ENCODE results near the gene DGKB.

DGKB gene

DNA sequence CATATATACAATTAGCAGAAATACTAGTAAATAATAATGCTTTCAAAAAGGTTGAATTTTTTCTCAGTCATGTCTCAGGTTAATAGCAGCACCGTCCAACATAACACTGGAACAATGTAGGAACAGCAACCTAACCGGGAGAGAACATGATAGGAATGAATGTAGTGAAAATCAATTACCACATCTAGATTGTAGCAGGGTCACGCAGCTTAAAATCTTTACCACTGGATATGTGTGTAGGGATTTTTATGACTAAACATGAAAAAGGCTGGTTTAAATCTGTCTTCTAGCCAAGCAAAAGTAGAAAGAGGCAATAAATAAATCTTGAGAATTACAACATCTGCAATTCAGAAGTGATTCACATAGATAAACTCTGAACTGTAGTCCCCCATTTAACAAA is 326.0 kb downstream of the DGKB start:
- no peak overlapping the region for H3K4me3 ChIP-seq (replicated peaks; ENCODE audit: insufficient read depth, low read length)
- TF ChIP-seq POLR2AphosphoS5 (IDR thresholded peaks at IDR 0.05; ENCODE audit: low read depth) = no peak
- H3K27me3 ChIP-seq (ENCODE audit: insufficient read depth, poor library complexity, severe bottlenecking) = no peaks in the 10 kb centered on the region
- DNase-seq (ENCODE audit: low read depth in 1 of 2, low spot score in 1 of 2) = no peak
- no peak overlapping the region for H3K27ac ChIP-seq (replicated peaks)

DNA sequence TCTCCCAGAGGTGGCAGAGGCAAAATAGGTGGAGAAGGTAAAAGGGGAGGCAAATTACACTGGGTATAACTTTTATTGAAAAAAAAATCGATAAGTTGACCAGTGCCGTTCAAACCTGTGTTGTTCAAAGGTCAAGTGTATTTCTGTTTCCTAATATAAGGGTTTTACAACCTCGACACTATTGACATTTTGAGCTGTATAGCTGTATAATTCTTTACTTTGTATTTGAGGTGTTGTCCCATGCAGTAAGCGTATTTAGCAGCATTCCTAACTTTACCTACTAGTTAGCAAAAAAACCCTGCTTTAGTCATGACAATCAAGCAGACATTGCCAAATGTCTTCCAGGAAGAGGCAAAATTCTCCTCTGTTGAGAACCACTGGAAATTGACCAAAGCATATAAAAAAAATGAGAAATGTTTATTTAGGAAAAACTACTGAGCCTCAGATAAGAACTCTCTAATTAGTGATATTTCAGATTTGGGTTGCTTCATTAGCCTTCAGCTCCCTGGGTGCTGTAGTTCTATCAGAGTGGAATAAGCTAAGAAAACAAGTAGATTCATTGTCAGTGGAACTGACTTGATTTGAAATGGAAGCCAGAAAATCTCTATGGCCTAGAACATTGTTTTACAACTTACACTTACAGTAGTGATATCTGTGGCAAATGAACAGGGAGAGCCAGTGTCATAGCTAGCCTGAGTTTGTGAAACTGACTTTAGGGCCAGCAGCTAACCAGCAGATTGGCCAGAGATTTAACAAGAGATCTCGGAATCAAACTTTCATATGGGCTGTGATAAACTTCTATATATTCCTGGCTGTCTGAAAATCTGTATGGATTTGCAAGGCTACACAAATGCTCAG is 331.6 kb downstream of the DGKB start:
- no peak overlapping the region for H3K27ac ChIP-seq (replicated peaks)
- DNase-seq (ENCODE audit: low read depth in 1 of 2, low spot score in 1 of 2) = no peak
- no peaks in the 10 kb centered on the region for H3K27me3 ChIP-seq (ENCODE audit: insufficient read depth, poor library complexity, severe bottlenecking)
- H3K4me3 ChIP-seq (replicated peaks; ENCODE audit: insufficient read depth, low read length) = no peak overlapping the region
- TF ChIP-seq REST (IDR thresholded peaks at IDR 0.05; ENCODE audit: insufficient replicate concordance, low read depth) (no peak), SPI1 (IDR thresholded peaks at IDR 0.05; ENCODE audit: borderline replicate concordance, low read depth) (no peak), GABPA (IDR thresholded peaks at IDR 0.05; ENCODE audit: low read depth) (no peak), CTCF (IDR thresholded peaks at IDR 0.05; ENCODE audit: insufficient read depth, low read length) (no peak), POLR2AphosphoS5 (IDR thresholded peaks at IDR 0.05; ENCODE audit: low read depth) (no peak)

GRCh38 chr7:14552060-14552459 is 350.5 kb downstream of the DGKB start:
- Histone ChIP-seq H3K27ac (replicated peaks) (no peak overlapping the region), H3K27me3 (ENCODE audit: insufficient read depth, poor library complexity, severe bottlenecking) (no peaks in the 10 kb centered on the region), H3K4me3 (replicated peaks; ENCODE audit: insufficient read depth, low read length) (no peak overlapping the region)
- TF ChIP-seq REST (IDR thresholded peaks at IDR 0.05; ENCODE audit: insufficient replicate concordance, low read depth) = no peak
- no peak for TF ChIP-seq GABPA (IDR thresholded peaks at IDR 0.05; ENCODE audit: low read depth)
- TF ChIP-seq SPI1 (IDR thresholded peaks at IDR 0.05; ENCODE audit: borderline replicate concordance, low read depth) = no peak
- no peak for TF ChIP-seq POLR2AphosphoS5 (IDR thresholded peaks at IDR 0.05; ENCODE audit: low read depth)
- TF ChIP-seq CTCF (IDR thresholded peaks at IDR 0.05; ENCODE audit: insufficient read depth, low read length) = no peak
- DNase-seq (ENCODE audit: low read depth in 1 of 2, low spot score in 1 of 2) = no peak

- TF ChIP-seq GABPA (IDR thresholded peaks at IDR 0.05; ENCODE audit: low read depth) (no peak), REST (IDR thresholded peaks at IDR 0.05; ENCODE audit: insufficient replicate concordance, low read depth) (no peak), CTCF (IDR thresholded peaks at IDR 0.05; ENCODE audit: insufficient read depth, low read length) (no peak), SPI1 (IDR thresholded peaks at IDR 0.05; ENCODE audit: borderline replicate concordance, low read depth) (no peak), POLR2AphosphoS5 (IDR thresholded peaks at IDR 0.05; ENCODE audit: low read depth) (no peak)
- DNase-seq (ENCODE audit: low read depth in 1 of 2, low spot score in 1 of 2) = no peak
- no peak overlapping the region for H3K27ac ChIP-seq (replicated peaks)
- no peaks in the 10 kb centered on the region for H3K27me3 ChIP-seq (ENCODE audit: insufficient read depth, poor library complexity, severe bottlenecking)
- H3K4me3 ChIP-seq (replicated peaks; ENCODE audit: insufficient read depth, low read length) = no peak overlapping the region
These were observed 351.2 kb downstream of the DGKB start for GRCh38 chr7:14551310-14551709.
